GM12875 (cell line): Measurements from ENCODE around the gene TMEM138.

Source experiments
- H3K4me3 ChIP-seq: one replicate; pipeline ENCODE4 v1.5.1; 2011; ENCODE audit warnings: low read depth, low read length, control low read depth
- TF ChIP-seq, protein P1 (sequence below): IDR thresholded peaks from 2 replicates; pipeline ENCODE4 v1.5.1; 2011; ENCODE audit warnings: low read depth, mild to moderate bottlenecking, control low read depth, inconsistent platforms, low read length, moderate library complexity, borderline replicate concordance; ENCODE audit not compliant: insufficient read depth

Gene TMEM138

DNA sequence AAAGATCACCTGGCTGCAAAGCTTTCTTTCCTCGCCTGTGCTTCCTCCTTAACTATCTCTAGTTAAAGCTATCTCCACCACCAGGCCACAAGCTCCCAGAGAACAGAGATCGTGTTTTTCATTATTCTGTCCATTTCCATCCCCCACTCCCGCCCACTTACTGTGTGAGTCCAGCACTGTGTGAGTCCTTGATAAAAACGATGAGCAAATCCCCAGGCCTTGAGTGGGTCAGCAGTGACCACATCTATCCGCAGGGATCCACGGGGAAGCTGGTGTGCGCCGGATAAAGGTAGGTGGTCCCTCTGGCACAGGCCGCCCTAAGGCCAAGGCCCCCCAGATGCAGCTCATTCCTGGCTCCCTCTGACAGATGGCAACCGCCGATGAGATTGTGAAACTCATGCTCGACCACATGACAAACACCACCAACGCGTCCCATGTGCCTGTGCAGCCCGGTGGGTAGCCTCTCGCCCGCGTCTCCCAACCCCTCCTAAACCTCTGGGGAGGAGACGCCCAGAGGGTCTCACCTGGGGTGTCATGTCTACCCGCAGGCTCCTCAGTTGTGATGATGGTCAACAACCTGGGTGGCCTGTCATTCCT is 19.9 kb upstream of the TMEM138 start:
- TF ChIP-seq, protein P1, sequence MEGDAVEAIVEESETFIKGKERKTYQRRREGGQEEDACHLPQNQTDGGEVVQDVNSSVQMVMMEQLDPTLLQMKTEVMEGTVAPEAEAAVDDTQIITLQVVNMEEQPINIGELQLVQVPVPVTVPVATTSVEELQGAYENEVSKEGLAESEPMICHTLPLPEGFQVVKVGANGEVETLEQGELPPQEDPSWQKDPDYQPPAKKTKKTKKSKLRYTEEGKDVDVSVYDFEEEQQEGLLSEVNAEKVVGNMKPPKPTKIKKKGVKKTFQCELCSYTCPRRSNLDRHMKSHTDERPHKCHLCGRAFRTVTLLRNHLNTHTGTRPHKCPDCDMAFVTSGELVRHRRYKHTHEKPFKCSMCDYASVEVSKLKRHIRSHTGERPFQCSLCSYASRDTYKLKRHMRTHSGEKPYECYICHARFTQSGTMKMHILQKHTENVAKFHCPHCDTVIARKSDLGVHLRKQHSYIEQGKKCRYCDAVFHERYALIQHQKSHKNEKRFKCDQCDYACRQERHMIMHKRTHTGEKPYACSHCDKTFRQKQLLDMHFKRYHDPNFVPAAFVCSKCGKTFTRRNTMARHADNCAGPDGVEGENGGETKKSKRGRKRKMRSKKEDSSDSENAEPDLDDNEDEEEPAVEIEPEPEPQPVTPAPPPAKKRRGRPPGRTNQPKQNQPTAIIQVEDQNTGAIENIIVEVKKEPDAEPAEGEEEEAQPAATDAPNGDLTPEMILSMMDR: no peak
- H3K4me3 ChIP-seq: no peak overlapping the region

DNA sequence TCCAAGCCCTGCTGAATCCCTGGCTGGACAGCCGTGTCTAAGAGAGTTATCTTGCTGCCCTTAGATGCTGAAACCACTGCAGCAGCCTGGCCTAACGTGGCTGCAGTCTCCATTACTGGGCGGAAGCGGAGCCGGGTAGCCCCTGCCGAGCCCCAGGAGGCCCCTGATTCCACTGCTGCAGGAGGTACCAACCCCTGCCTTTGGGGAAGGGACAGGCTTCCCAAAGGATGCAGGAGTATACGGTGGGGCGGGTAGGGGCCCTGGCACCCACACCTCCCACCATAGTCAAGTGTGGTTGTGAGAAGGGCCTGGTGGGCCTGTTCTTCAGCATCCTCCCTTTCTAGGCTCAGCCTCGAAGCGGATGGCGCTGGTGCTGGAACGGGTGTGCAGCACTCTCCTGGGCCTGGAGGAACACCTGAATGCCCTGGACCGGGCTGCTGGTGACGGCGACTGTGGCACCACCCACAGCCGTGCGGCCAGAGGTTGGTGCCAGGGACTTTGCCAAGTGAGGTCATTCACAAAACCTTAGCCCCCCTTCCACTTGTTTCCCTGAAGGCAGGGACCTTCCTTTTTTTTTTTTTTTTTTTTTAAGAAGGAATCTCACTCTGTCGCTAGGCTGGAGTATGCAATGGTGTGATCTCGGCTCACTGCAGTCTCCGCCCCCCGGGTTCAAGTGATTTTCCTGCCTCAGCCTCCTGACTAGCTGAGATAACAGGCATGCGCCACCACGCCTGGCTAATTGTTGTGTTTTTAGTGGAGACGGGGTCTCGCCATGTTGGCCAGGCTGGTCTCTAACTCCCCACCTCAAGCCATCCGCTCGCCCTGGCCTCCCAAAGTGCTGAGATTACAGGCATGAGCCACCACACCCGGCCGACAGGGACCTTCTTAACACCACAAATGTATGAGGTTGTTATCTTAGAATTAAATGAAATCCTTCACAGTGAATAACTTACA is 18.1 kb upstream of the TMEM138 start:
- TF ChIP-seq, protein P1: no peak
- no peak overlapping the region for H3K4me3 ChIP-seq

GRCh38 chr11:61345170-61345610 is 17.0 kb upstream of the TMEM138 start:
- no peak overlapping the region for H3K4me3 ChIP-seq
- TF ChIP-seq, protein P1: no peak

DNA sequence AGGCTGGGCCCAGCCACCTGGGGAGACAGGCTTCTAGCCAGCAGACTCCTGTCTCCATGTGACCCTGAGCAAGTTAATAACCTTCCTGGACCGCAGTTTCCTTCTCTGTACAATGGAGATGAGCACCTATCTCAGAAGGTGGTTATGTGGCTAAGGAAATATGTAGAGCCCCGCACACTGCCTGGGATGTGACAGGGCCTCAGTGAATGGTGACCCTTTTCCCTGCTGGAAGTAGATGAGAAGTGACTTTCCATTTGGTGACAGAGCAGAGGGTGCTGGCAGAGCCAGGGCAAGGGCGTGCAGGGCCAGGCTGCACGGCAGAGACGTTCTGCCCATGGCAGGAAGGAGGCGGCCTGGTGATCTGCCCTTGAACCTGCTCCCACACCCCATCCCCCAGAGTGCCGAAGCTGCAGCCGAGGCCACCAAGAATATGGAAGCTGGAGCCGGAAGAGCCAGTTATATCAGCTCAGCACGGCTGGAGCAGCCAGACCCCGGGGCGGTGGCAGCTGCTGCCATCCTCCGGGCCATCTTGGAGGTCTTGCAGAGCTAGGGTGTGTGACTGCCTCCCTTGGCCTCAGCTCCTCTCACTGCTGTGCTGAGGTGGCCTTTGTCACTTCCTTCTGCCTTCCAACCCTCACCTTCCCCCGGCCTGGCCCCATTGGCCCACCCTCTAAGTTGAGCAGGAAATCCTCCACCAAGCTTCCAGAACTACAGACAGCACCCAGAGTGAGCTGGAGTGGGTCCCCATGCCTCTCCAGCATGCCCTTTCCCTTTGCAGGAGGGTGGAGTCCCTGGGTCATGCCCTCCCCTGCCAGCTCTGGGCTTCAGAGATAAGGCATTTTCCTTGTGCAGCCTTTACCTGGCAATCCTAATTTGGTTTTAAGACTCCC is 16.0 kb upstream of the TMEM138 start:
- no peak overlapping the region for H3K4me3 ChIP-seq
- TF ChIP-seq, protein P1: no peak

- TF ChIP-seq, protein P1: no peak
- H3K4me3 ChIP-seq: no peak overlapping the region
Observed at GRCh38 chr11:61347916-61348461, 14.2 kb upstream of the TMEM138 start.

DNA sequence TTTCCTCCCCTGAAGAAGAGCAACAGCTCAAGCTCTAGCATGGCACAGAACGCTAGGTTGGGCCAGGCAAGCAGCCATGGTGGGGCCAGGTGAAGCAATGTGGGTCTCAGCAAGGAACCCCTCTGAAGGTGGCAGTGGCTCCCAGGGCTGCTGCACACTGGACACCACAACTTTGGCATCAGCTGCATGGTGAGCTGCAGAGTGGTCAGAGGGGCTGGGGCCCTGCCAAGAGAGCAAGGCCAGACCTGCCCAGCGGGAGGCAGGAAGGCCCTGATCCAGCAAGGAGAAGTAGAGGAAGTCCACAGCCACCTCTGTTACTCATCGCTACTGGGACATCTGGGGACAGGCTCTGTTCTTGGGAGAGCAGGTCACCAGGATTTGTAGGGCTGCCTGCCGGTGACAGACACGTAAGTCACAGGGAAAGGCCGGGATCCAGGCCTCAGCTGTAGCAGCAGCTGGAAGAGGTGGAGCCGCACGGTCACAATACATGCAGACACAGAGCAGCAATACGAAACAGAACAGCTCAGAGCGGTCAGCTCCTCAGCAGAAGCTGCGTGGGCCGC is 12.9 kb upstream of the TMEM138 start:
- TF ChIP-seq, protein P1: no peak
- no peak overlapping the region for H3K4me3 ChIP-seq
